ENCODE results near the gene EXO1. TPM values are rescaled to one million over a fixed set of nuclear protein-coding genes. Genes with fewer than 3 reads are reported as not detected.

Gene EXO1
- polyA plus RNA-seq, 1 of the 3 experiments (the other 2 are of a cell fraction): 3.9 TPM

DNA sequence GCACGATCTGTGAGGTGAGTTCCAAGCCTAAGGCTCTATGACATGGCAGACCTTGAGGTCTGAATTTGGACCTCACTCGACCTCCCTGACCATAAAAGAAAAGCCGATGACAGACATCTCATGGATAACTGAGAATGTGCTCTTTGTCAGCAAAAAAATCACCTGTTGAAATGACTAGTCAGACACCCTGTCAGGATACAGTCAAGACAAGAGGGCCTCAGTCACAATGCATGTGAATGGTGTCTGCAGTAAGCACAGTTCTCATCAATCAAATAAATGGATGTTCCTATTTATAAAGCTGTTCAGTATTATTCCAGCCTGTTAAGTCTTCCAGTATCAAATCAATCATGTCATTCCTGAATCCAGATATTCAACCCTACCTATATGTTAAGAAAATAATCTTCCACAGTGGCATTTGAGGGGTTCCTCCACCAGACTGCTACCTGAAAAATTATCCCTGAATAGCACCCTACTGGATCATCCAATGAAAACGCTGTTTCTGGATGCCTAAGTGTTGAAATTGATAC is 28.6 kb upstream of the EXO1 start:
- H2AFZ ChIP-seq (ENCODE audit: low read depth): no peak overlapping the region
- POLR2A ChIA-PET: no interaction called here

DNA sequence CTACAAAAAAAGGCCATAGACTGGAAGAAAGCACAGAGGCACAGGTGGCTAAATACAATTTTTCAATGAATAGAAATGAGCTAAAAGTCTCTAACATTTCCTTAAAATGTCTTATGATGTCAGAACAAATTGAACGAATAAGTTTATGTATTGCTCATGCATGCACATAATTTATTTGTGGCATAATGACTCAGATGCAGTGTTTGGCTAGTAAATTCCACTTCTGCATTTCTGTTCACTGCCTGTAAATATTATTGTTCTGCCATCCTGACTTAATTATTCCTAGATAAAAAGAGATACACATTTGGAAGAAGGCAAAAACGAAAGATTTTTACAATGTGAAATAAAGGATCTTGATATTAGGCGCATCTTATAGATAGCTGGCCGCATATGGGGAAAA is 26.6 kb upstream of the EXO1 start:
- CTCF ChIA-PET: interaction anchor here (0.7 to 1.2 kb wide), 2 partner anchors 15 to 257 kb away, joined by 3 to 4 read pairs; no protein-coding TSS in a partner anchor
- POLR2A ChIA-PET: no interaction called here
- WGBS (ENCODE audit: low lambda C conversion rate): 54% methylated on average over 4 of the region's 4 CpGs

More for the DNA sequence above, 28.6 kb upstream of the EXO1 start:
- Histone ChIP-seq H3K27me3 (ENCODE audit: insufficient read depth) (no peaks in the 10 kb centered on the region), H3K9ac (no peak overlapping the region), H3K27ac (ENCODE audit: low read depth in 2 of 2, low read length in 1 of 2) (no peak overlapping the region), H3F3A (replicated peaks; ENCODE audit: insufficient read depth) (no peaks in the 10 kb centered on the region), H3K9me2 (no peaks in the 10 kb centered on the region), H3K9me3 (no peaks in the 10 kb centered on the region), H4K20me1 (ENCODE audit: insufficient read depth) (no peaks in the 10 kb centered on the region), H3K4me1 (ENCODE audit: control insufficient read depth in 1 of 2, insufficient read depth in 2 of 2, low read depth in 1 of 2, low read length in 1 of 2) (no peaks in the 10 kb centered on the region), H3K79me2 (ENCODE audit: insufficient read depth) (no peaks in the 10 kb centered on the region), H3K36me3 (replicated peaks in 1 of 2; ENCODE audit: control insufficient read depth in 1 of 2, insufficient read depth in 2 of 2, low read length in 1 of 2) (no peaks in the 10 kb centered on the region), H3K4me3 (ENCODE audit: low read depth in 2 of 2, low read length in 1 of 2) (no peak overlapping the region), H3K4me2 (no peak overlapping the region)
- no peak for TF ChIP-seq FOXJ3 (CRISPR knock-in tag; IDR thresholded peaks at IDR 0.05)
- TF ChIP-seq MEF2A (IDR thresholded peaks at IDR 0.05; ENCODE audit: borderline replicate concordance, low read depth): no peak
- no peak for TF ChIP-seq SIN3A (IDR thresholded peaks at IDR 0.05; ENCODE audit: borderline replicate concordance, low read depth, low read length)
- CTCF ChIA-PET: no interaction called here
- DNase-seq: no peak
- 59% methylated on average over 4 of the region's 4 CpGs for WGBS (ENCODE audit: low lambda C conversion rate)

DNA sequence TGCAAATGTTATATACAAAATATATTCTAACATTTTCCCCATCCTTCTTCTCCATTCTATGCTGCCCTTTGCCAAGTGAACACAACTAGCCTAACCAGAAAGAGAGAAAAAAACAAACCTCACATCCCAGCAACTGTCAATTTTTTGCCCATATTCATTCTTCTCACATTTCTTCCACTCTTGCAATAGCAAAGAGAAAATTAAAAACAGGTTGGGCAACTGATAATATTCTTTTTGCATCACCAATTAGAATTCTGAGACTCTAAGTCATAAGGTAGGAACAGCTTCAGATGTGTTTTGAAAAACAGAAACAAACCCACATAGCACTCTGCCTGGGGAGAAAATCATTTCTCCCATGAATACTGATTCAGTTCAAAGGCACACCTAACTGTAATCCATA is 25.2 kb upstream of the EXO1 start:
- Histone ChIP-seq H3K36me3 (replicated peaks in 1 of 2; ENCODE audit: control insufficient read depth in 1 of 2, insufficient read depth in 2 of 2, low read length in 1 of 2) (no peaks in the 10 kb centered on the region), H3K9me3 (no peaks in the 10 kb centered on the region), H3K27me3 (ENCODE audit: insufficient read depth) (no peaks in the 10 kb centered on the region), H3K9me2 (no peaks in the 10 kb centered on the region), H3K9ac (no peak overlapping the region), H3K4me1 (ENCODE audit: control insufficient read depth in 1 of 2, insufficient read depth in 2 of 2, low read depth in 1 of 2, low read length in 1 of 2) (peaks cover 0 to 2% of the 10 kb centered on the region in 2 experiments; a peak in 1 of 4 replicates), H2AFZ (ENCODE audit: low read depth) (no peak overlapping the region), H3K27ac (ENCODE audit: low read depth in 2 of 2, low read length in 1 of 2) (no peak overlapping the region), H3K79me2 (ENCODE audit: insufficient read depth) (no peaks in the 10 kb centered on the region), H4K20me1 (ENCODE audit: insufficient read depth) (no peaks in the 10 kb centered on the region), H3K4me2 (no peak overlapping the region), H3F3A (replicated peaks; ENCODE audit: insufficient read depth) (no peaks in the 10 kb centered on the region), H3K4me3 (ENCODE audit: low read depth in 2 of 2, low read length in 1 of 2) (no peak overlapping the region)
- no peak for DNase-seq
- ChIA-PET POLR2A (no interaction called here), CTCF (interaction anchor here (1.0 to 1.4 kb wide), 3 partner anchors 11 to 211 kb away, joined by 3 to 4 read pairs (median 3); no protein-coding TSS in a partner anchor)
- TF ChIP-seq JUND (IDR thresholded peaks at IDR 0.05): no peak
- no peak for TF ChIP-seq FOSL2 (IDR thresholded peaks at IDR 0.05; ENCODE audit: borderline replicate concordance, low read depth)
- no peak for TF ChIP-seq POLR2AphosphoS5 (IDR thresholded peaks at IDR 0.05; ENCODE audit: low read depth, low read length)
- TF ChIP-seq, protein P1, sequence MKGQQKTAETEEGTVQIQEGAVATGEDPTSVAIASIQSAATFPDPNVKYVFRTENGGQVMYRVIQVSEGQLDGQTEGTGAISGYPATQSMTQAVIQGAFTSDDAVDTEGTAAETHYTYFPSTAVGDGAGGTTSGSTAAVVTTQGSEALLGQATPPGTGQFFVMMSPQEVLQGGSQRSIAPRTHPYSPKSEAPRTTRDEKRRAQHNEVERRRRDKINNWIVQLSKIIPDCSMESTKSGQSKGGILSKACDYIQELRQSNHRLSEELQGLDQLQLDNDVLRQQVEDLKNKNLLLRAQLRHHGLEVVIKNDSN (IDR thresholded peaks at IDR 0.05; ENCODE audit: borderline replicate concordance, low read depth): no peak
- TF ChIP-seq, protein P2, sequence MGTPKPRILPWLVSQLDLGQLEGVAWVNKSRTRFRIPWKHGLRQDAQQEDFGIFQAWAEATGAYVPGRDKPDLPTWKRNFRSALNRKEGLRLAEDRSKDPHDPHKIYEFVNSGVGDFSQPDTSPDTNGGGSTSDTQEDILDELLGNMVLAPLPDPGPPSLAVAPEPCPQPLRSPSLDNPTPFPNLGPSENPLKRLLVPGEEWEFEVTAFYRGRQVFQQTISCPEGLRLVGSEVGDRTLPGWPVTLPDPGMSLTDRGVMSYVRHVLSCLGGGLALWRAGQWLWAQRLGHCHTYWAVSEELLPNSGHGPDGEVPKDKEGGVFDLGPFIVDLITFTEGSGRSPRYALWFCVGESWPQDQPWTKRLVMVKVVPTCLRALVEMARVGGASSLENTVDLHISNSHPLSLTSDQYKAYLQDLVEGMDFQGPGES (IDR thresholded peaks at IDR 0.05; ENCODE audit: low read depth, low read length): no peak
- TF ChIP-seq CHD2 (IDR thresholded peaks at IDR 0.05; ENCODE audit: low read length, partially characterized antibody): no peak
- TF ChIP-seq FOXJ3 (CRISPR knock-in tag; IDR thresholded peaks at IDR 0.05): no peak
- no peak for TF ChIP-seq SMC3 (IDR thresholded peaks at IDR 0.05; ENCODE audit: low read depth, low read length)
- TF ChIP-seq, protein P3, sequence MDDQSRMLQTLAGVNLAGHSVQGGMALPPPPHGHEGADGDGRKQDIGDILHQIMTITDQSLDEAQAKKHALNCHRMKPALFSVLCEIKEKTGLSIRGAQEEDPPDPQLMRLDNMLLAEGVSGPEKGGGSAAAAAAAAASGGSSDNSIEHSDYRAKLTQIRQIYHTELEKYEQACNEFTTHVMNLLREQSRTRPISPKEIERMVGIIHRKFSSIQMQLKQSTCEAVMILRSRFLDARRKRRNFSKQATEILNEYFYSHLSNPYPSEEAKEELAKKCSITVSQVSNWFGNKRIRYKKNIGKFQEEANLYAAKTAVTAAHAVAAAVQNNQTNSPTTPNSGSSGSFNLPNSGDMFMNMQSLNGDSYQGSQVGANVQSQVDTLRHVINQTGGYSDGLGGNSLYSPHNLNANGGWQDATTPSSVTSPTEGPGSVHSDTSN (IDR thresholded peaks at IDR 0.05): no peak
- TF ChIP-seq TCF12 (IDR thresholded peaks at IDR 0.05): no peak
- TF ChIP-seq SIN3A (IDR thresholded peaks at IDR 0.05; ENCODE audit: borderline replicate concordance, low read depth, low read length): no peak
- no peak for TF ChIP-seq RFX5 (IDR thresholded peaks at IDR 0.05; ENCODE audit: low read length)
- no peak for TF ChIP-seq TAF1 (IDR thresholded peaks at IDR 0.05; ENCODE audit: borderline replicate concordance, low read depth, low read length)
- TF ChIP-seq, protein P4, sequence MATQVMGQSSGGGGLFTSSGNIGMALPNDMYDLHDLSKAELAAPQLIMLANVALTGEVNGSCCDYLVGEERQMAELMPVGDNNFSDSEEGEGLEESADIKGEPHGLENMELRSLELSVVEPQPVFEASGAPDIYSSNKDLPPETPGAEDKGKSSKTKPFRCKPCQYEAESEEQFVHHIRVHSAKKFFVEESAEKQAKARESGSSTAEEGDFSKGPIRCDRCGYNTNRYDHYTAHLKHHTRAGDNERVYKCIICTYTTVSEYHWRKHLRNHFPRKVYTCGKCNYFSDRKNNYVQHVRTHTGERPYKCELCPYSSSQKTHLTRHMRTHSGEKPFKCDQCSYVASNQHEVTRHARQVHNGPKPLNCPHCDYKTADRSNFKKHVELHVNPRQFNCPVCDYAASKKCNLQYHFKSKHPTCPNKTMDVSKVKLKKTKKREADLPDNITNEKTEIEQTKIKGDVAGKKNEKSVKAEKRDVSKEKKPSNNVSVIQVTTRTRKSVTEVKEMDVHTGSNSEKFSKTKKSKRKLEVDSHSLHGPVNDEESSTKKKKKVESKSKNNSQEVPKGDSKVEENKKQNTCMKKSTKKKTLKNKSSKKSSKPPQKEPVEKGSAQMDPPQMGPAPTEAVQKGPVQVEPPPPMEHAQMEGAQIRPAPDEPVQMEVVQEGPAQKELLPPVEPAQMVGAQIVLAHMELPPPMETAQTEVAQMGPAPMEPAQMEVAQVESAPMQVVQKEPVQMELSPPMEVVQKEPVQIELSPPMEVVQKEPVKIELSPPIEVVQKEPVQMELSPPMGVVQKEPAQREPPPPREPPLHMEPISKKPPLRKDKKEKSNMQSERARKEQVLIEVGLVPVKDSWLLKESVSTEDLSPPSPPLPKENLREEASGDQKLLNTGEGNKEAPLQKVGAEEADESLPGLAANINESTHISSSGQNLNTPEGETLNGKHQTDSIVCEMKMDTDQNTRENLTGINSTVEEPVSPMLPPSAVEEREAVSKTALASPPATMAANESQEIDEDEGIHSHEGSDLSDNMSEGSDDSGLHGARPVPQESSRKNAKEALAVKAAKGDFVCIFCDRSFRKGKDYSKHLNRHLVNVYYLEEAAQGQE (IDR thresholded peaks at IDR 0.05; ENCODE audit: low read depth, low read length): no peak

More for the DNA sequence above, 26.6 kb upstream of the EXO1 start:
- Histone ChIP-seq H3K4me3 (ENCODE audit: low read depth in 2 of 2, low read length in 1 of 2) (no peak overlapping the region), H3K27me3 (ENCODE audit: insufficient read depth) (no peaks in the 10 kb centered on the region), H3K36me3 (replicated peaks in 1 of 2; ENCODE audit: control insufficient read depth in 1 of 2, insufficient read depth in 2 of 2, low read length in 1 of 2) (no peaks in the 10 kb centered on the region), H3F3A (replicated peaks; ENCODE audit: insufficient read depth) (no peaks in the 10 kb centered on the region), H4K20me1 (ENCODE audit: insufficient read depth) (no peaks in the 10 kb centered on the region), H3K9me3 (no peaks in the 10 kb centered on the region), H2AFZ (ENCODE audit: low read depth) (no peak overlapping the region), H3K9ac (no peak overlapping the region), H3K4me2 (no peak overlapping the region), H3K27ac (ENCODE audit: low read depth in 2 of 2, low read length in 1 of 2) (no peak overlapping the region), H3K9me2 (no peaks in the 10 kb centered on the region), H3K79me2 (ENCODE audit: insufficient read depth) (no peaks in the 10 kb centered on the region), H3K4me1 (ENCODE audit: control insufficient read depth in 1 of 2, insufficient read depth in 2 of 2, low read depth in 1 of 2, low read length in 1 of 2) (no peaks in the 10 kb centered on the region)
- TF ChIP-seq RAD21 (IDR thresholded peaks at IDR 0.05; ENCODE audit: low read length): no peak
- TF ChIP-seq NRF1 (IDR thresholded peaks at IDR 0.05; ENCODE audit: low read depth, low read length): no peak
- no peak for DNase-seq

All from SK-N-SH (cell line).